K562 (cell line): ENCODE data around the gene EMC8. TPM values are rescaled to one million over a fixed set of nuclear protein-coding genes. Genes with fewer than 3 reads are reported as not detected.

ENCODE experiments used
- BRF1 ChIP-seq: IDR thresholded peaks from 3 replicates; pipeline ENCODE4 v1.6.1; 2011; ENCODE audit warnings: borderline replicate concordance, mild to moderate bottlenecking; ENCODE audit not compliant: insufficient read length; ENCODE audit errors: extremely low read depth
- KLF10 ChIP-seq: fragments of 250-450 bp; sonication (Bioruptor Pico); IDR thresholded peaks from 2 replicates; pipeline ENCODE4 v1.6.1; 2021; ENCODE audit warnings: matching md5 sums
- RFX1 ChIP-seq: fragments of 450-650 bp; IDR thresholded peaks from 2 replicates; pipeline ENCODE4 v1.6.1; 2016; ENCODE audit warnings: mild to moderate bottlenecking, moderate library complexity
- polyA plus RNA-seq, 8 experiments: library from polyadenylated mRNA; depleted of rRNA in 4 of 8; stranded (reverse) in 5 of 8; unstranded in 3 of 8; fragments of >200 nt; fragmentation: Nextera tagmentation in 2 of 8; fragmentation: Illumina TruSeq in 1 of 8; extraction: Ambion mirVana in 2 of 8; extraction: Trizol in 1 of 8; gene quantifications; 2 replicates each; pipeline versions ENCODE4 v1.2.1 to v1.2.3, GENCODE V29; 2011 to 2014; ENCODE audit warnings: inconsistent platforms in 1 of 8, missing spikeins in 1 of 8
- total RNA-seq, 7 experiments: library from RNA; depleted of rRNA in 6 of 7; stranded (reverse); fragments of >200 nt in 6 of 7; fragmentation: Illumina TruSeq in 2 of 7; extraction: Trizol in 2 of 7; gene quantifications; 2 replicates each; pipeline versions ENCODE4 v1.2.1 to v1.2.3, GENCODE V29; 2011 to 2021; ENCODE audit warnings: low replicate concordance in 1 of 7
- TF ChIP-seq, protein P1 (sequence below): fragments of 200-600 bp; sonication (generic); IDR thresholded peaks from one replicate; pipeline ENCODE4 v1.6.1; 2012; ENCODE audit warnings: mild to moderate bottlenecking, low read depth, low read length, inconsistent platforms
- TF ChIP-seq, protein P2 (sequence below): fragments of 250-450 bp; sonication (Bioruptor Pico); IDR thresholded peaks from 2 replicates; pipeline ENCODE4 v1.4.0; 2020

Gene EMC8
- total and polyA plus RNA-seq, 9 of the 15 experiments (the other 6 are each of a cell fraction or from before 2014, with no cell fraction given): 11.4 to 81.8 (median 48.6) TPM

- TF ChIP-seq BRF1 (no peak), RFX1 (no peak), KLF10 (CRISPR knock-in tag) (no peak)
- TF ChIP-seq, protein P1, sequence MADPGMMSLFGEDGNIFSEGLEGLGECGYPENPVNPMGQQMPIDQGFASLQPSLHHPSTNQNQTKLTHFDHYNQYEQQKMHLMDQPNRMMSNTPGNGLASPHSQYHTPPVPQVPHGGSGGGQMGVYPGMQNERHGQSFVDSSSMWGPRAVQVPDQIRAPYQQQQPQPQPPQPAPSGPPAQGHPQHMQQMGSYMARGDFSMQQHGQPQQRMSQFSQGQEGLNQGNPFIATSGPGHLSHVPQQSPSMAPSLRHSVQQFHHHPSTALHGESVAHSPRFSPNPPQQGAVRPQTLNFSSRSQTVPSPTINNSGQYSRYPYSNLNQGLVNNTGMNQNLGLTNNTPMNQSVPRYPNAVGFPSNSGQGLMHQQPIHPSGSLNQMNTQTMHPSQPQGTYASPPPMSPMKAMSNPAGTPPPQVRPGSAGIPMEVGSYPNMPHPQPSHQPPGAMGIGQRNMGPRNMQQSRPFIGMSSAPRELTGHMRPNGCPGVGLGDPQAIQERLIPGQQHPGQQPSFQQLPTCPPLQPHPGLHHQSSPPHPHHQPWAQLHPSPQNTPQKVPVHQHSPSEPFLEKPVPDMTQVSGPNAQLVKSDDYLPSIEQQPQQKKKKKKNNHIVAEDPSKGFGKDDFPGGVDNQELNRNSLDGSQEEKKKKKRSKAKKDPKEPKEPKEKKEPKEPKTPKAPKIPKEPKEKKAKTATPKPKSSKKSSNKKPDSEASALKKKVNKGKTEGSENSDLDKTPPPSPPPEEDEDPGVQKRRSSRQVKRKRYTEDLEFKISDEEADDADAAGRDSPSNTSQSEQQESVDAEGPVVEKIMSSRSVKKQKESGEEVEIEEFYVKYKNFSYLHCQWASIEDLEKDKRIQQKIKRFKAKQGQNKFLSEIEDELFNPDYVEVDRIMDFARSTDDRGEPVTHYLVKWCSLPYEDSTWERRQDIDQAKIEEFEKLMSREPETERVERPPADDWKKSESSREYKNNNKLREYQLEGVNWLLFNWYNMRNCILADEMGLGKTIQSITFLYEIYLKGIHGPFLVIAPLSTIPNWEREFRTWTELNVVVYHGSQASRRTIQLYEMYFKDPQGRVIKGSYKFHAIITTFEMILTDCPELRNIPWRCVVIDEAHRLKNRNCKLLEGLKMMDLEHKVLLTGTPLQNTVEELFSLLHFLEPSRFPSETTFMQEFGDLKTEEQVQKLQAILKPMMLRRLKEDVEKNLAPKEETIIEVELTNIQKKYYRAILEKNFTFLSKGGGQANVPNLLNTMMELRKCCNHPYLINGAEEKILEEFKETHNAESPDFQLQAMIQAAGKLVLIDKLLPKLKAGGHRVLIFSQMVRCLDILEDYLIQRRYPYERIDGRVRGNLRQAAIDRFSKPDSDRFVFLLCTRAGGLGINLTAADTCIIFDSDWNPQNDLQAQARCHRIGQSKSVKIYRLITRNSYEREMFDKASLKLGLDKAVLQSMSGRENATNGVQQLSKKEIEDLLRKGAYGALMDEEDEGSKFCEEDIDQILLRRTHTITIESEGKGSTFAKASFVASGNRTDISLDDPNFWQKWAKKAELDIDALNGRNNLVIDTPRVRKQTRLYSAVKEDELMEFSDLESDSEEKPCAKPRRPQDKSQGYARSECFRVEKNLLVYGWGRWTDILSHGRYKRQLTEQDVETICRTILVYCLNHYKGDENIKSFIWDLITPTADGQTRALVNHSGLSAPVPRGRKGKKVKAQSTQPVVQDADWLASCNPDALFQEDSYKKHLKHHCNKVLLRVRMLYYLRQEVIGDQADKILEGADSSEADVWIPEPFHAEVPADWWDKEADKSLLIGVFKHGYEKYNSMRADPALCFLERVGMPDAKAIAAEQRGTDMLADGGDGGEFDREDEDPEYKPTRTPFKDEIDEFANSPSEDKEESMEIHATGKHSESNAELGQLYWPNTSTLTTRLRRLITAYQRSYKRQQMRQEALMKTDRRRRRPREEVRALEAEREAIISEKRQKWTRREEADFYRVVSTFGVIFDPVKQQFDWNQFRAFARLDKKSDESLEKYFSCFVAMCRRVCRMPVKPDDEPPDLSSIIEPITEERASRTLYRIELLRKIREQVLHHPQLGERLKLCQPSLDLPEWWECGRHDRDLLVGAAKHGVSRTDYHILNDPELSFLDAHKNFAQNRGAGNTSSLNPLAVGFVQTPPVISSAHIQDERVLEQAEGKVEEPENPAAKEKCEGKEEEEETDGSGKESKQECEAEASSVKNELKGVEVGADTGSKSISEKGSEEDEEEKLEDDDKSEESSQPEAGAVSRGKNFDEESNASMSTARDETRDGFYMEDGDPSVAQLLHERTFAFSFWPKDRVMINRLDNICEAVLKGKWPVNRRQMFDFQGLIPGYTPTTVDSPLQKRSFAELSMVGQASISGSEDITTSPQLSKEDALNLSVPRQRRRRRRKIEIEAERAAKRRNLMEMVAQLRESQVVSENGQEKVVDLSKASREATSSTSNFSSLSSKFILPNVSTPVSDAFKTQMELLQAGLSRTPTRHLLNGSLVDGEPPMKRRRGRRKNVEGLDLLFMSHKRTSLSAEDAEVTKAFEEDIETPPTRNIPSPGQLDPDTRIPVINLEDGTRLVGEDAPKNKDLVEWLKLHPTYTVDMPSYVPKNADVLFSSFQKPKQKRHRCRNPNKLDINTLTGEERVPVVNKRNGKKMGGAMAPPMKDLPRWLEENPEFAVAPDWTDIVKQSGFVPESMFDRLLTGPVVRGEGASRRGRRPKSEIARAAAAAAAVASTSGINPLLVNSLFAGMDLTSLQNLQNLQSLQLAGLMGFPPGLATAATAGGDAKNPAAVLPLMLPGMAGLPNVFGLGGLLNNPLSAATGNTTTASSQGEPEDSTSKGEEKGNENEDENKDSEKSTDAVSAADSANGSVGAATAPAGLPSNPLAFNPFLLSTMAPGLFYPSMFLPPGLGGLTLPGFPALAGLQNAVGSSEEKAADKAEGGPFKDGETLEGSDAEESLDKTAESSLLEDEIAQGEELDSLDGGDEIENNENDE: no peak
- TF ChIP-seq, protein P2, sequence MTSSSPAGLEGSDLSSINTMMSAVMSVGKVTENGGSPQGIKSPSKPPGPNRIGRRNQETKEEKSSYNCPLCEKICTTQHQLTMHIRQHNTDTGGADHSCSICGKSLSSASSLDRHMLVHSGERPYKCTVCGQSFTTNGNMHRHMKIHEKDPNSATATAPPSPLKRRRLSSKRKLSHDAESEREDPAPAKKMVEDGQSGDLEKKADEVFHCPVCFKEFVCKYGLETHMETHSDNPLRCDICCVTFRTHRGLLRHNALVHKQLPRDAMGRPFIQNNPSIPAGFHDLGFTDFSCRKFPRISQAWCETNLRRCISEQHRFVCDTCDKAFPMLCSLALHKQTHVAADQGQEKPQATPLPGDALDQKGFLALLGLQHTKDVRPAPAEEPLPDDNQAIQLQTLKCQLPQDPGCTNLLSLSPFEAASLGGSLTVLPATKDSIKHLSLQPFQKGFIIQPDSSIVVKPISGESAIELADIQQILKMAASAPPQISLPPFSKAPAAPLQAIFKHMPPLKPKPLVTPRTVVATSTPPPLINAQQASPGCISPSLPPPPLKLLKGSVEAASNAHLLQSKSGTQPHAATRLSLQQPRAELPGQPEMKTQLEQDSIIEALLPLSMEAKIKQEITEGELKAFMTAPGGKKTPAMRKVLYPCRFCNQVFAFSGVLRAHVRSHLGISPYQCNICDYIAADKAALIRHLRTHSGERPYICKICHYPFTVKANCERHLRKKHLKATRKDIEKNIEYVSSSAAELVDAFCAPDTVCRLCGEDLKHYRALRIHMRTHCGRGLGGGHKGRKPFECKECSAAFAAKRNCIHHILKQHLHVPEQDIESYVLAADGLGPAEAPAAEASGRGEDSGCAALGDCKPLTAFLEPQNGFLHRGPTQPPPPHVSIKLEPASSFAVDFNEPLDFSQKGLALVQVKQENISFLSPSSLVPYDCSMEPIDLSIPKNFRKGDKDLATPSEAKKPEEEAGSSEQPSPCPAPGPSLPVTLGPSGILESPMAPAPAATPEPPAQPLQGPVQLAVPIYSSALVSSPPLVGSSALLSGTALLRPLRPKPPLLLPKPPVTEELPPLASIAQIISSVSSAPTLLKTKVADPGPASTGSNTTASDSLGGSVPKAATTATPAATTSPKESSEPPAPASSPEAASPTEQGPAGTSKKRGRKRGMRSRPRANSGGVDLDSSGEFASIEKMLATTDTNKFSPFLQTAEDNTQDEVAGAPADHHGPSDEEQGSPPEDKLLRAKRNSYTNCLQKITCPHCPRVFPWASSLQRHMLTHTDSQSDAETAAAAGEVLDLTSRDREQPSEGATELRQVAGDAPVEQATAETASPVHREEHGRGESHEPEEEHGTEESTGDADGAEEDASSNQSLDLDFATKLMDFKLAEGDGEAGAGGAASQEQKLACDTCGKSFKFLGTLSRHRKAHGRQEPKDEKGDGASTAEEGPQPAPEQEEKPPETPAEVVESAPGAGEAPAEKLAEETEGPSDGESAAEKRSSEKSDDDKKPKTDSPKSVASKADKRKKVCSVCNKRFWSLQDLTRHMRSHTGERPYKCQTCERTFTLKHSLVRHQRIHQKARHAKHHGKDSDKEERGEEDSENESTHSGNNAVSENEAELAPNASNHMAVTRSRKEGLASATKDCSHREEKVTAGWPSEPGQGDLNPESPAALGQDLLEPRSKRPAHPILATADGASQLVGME: no peak
Measured at GRCh38 chr16:85788819-85789218, 10.5 kb downstream of the EMC8 start (continued).
